ENCODE measurements around the gene ZNHIT1. TPM values are rescaled to one million over a fixed set of nuclear protein-coding genes. Genes with fewer than 3 reads are reported as not detected.

ZNHIT1 gene
- total RNA-seq, 1 donor from 2014 or later, result 37.6 TPM

DNA sequence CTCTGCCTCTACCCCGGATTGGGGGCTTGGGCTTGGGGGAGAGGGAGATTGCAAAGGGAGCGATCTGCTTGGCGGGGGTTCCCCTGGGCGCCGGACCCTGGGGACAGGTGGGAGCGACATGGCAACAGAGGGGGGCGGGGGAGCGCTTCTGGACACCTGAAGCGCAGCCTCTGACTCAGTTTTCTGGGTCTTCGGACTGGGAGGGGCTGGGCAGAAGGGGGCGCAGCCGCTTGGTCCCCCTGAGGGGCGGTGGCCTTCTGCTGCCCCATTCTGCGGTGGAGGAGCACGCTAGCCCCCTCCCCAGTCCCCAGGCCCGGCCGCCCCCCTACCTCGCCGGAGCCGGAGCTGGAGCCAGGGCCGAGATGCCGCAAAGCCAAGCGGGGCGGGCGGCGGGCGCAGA lies 38.3 kb upstream of the ZNHIT1 start:
- Mint-ChIP-seq H3K27me3 (peaks cover 56% of the 10 kb centered on the region), H3K36me3 (ENCODE audit: low read depth) (no peaks in the 10 kb centered on the region), H3K9me3 (no peaks in the 10 kb centered on the region), H3K4me1 (peaks cover 13% of the 10 kb centered on the region), H3K4me3 (peak overlapping the region; percentile 42), H3K27ac (no peak overlapping the region)
- TF ChIP-seq, protein P1, sequence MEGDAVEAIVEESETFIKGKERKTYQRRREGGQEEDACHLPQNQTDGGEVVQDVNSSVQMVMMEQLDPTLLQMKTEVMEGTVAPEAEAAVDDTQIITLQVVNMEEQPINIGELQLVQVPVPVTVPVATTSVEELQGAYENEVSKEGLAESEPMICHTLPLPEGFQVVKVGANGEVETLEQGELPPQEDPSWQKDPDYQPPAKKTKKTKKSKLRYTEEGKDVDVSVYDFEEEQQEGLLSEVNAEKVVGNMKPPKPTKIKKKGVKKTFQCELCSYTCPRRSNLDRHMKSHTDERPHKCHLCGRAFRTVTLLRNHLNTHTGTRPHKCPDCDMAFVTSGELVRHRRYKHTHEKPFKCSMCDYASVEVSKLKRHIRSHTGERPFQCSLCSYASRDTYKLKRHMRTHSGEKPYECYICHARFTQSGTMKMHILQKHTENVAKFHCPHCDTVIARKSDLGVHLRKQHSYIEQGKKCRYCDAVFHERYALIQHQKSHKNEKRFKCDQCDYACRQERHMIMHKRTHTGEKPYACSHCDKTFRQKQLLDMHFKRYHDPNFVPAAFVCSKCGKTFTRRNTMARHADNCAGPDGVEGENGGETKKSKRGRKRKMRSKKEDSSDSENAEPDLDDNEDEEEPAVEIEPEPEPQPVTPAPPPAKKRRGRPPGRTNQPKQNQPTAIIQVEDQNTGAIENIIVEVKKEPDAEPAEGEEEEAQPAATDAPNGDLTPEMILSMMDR (IDR thresholded peaks at IDR 0.05), result no peak
- DNase-seq, result no peak
- ATAC-seq (ENCODE audit: low read depth), result peak; percentile 26
- intact Hi-C loops (cut with micrococcal nuclease), result no loop called here
- ChIA-PET POLR2A (interaction anchor here (0.5 to 1.2 kb wide), 2 partner anchors 38 to 95 kb away, joined by 3 to 4 read pairs; partner anchors contain the start of genes PLOD3 and TRIM56), CTCF (no interaction called here)

DNA sequence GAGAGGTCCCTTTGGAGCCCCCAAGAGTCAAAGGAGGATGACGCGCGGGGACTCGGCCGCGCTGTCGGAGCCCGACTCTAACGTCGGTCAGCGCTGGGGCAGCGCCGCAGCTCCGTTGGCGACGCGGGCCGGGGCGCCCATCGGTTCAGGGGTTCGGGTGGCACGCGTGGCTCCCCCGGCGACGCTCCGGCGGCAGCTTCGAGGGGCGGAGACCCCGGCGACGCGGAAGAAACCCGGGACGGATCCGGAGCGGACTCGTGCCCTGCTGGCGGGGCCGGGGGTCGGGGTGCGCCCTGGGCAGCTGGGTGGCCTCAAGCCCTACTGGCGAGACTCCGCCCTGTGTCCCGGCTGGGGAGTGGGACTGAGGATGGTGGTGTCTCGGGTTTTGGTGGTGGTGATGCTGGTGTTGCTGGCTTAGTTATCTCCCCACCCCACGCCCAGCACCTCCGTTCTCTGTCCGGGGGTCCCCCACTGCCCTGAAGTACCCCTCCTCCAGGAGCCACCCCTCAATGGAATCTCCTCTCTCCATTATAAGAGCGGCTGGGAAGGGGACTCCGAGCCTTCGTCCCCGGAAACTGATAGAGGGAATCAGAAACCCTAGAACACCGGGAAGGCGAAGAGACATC lies 37.7 kb upstream of the ZNHIT1 start, which contains the start of gene NAT16:
NAT16 (minus strand) TSS at position 164 of the 626 bp plus-strand sequence. CDS start 5,486 bp downstream, outside the sequence.
- H3K9me3 Mint-ChIP-seq, result no peaks in the 10 kb centered on the region
- H3K27ac Mint-ChIP-seq, result no peak within 1 kb of the TSS
- DNase-seq (no peak), ATAC-seq (ENCODE audit: low read depth) (no peak)
- ChIA-PET POLR2A (interaction anchor here (0.5 to 1.2 kb wide), 2 partner anchors 37 to 95 kb away, joined by 3 to 4 read pairs; partner anchors contain the start of genes PLOD3 and TRIM56), CTCF (no interaction called here)
- peaks cover 13% of the 10 kb centered on the region for H3K4me1 Mint-ChIP-seq
- H3K4me3 Mint-ChIP-seq, result peak within 1 kb of the TSS; percentile 42
- TF ChIP-seq, protein P1 (IDR thresholded peaks at IDR 0.05), result no peak
- H3K27me3 Mint-ChIP-seq, result peaks cover 55% of the 10 kb centered on the region
- no peaks in the 10 kb centered on the region for H3K36me3 Mint-ChIP-seq (ENCODE audit: low read depth)
- intact Hi-C loops (cut with micrococcal nuclease), result no loop called here

DNA sequence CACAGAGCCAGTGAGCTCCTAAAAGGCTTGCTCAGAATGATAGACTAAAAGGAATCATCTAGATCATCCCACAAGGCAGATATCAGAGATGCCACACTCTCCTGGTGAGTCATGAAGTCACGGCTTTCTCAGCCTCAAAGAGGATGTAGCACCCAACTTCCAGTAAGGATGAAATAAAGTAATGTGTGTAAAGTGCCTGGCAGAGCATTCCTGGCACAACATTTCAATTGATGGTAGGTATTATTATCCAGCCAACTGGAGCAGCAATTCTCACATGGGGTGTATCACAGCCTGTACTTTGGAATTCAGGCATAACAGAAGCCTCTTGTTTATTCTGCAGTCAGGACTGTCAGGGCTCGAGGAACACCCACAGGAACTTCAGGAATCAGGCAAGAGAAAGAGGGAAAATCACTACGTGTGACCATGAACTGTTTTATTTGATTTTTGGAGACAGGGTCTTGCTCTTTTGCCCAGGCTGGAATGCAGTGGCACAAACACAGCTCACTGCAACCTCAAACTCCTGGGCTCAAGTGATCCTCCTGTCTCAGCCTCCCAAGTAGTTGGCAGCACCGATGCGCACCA lies 32.6 kb upstream of the ZNHIT1 start:
- ChIA-PET POLR2A (no interaction called here), CTCF (no interaction called here)
- Mint-ChIP-seq H3K4me1 (peaks cover 6% of the 10 kb centered on the region), H3K4me3 (no peak overlapping the region), H3K9me3 (no peaks in the 10 kb centered on the region), H3K36me3 (ENCODE audit: low read depth) (no peaks in the 10 kb centered on the region), H3K27me3 (peaks cover 21% of the 10 kb centered on the region), H3K27ac (no peak overlapping the region)
- ATAC-seq (ENCODE audit: low read depth) (no peak), DNase-seq (no peak)
- intact Hi-C loops (cut with micrococcal nuclease), result no loop called here
- TF ChIP-seq, protein P1 (IDR thresholded peaks at IDR 0.05), result no peak

DNA sequence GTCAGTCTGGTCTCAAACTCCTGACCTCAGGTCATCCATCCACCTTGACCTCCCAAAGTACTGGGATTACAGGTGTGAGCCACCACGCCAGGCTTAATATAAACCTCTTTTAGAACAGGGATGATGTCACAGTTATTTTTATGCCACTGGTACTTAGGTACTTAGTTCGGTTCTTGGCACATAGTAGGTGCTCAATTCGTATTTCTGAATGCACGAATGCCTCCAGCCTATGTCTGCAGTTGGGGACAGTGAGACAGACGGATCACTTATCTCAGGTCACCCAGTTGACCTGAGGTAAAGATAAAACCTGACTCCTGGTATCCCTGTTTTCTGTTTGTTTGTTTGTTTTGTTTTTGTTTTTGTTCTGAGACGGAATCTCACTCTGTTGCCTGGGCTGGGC lies 31.8 kb upstream of the ZNHIT1 start:
- no peak overlapping the region for H3K4me3 Mint-ChIP-seq
- no peaks in the 10 kb centered on the region for H3K9me3 Mint-ChIP-seq
- ATAC-seq (ENCODE audit: low read depth), result no peak
- H3K4me1 Mint-ChIP-seq, result peaks cover 4% of the 10 kb centered on the region
- TF ChIP-seq, protein P1 (IDR thresholded peaks at IDR 0.05), result no peak
- ChIA-PET POLR2A (interaction anchor here (0.6 kb wide), 1 partner anchor 209 kb away, joined by 3 read pairs; no protein-coding TSS in a partner anchor), CTCF (no interaction called here)
- peaks cover 16% of the 10 kb centered on the region for H3K27me3 Mint-ChIP-seq
- no peak overlapping the region for H3K27ac Mint-ChIP-seq
- no peaks in the 10 kb centered on the region for H3K36me3 Mint-ChIP-seq (ENCODE audit: low read depth)
- no peak for DNase-seq
- intact Hi-C loops (cut with micrococcal nuclease), result no loop called here

DNA sequence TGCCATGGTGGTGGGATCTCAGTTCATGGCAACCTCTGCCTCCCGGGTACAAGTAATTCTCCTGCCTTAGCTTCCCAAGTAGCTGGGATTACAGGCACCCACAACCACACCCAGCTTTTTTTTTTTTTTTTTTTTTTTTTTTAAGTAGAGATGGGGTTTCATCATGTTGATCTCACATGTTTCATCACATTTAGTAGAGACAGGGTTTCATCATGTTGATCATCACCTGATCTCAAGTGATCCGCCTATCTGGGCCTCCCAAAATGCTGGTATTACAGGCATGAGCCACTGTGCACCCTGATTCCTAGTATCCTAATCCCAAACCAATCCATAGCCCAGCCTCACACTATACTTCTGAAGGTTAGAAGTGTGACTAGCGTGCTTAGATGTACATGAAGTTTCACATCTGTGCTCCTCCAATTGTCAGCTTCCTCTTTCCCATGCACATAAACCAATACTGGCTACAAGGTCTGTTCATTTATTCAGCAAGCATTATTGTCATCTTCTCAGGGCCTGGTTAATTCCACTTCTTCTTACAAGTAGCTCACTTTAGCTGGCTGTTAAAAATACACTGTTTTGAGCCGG lies 31.0 kb upstream of the ZNHIT1 start:
- H3K27ac Mint-ChIP-seq, result no peak overlapping the region
- POLR2A ChIA-PET, result interaction anchor here (0.6 kb wide), 1 partner anchor 51 kb away, joined by 4 read pairs; no protein-coding TSS in a partner anchor
- CTCF ChIA-PET, result interaction anchor here (1.3 kb wide), 1 partner anchor 43 kb away, joined by 5 read pairs; no protein-coding TSS in a partner anchor

More for the DNA sequence above, 31.0 kb upstream of the ZNHIT1 start:
- TF ChIP-seq, protein P1 (IDR thresholded peaks at IDR 0.05), result no peak
- DNase-seq (no peak), ATAC-seq (ENCODE audit: low read depth) (no peak)
- intact Hi-C loops (cut with micrococcal nuclease), result no loop called here
- H3K27me3 Mint-ChIP-seq, result peaks cover 14% of the 10 kb centered on the region
- H3K36me3 Mint-ChIP-seq (ENCODE audit: low read depth), result no peaks in the 10 kb centered on the region
- no peaks in the 10 kb centered on the region for H3K9me3 Mint-ChIP-seq
- no peak overlapping the region for H3K4me3 Mint-ChIP-seq
- H3K4me1 Mint-ChIP-seq, result peaks cover 4% of the 10 kb centered on the region
